Mesendoderm (in vitro differentiated cells): ENCODE measurements around the gene CDK12.

ENCODE experiments used
- DNase-seq: peaks from one replicate; pipeline ENCODE4 v3.0.0; 2013
- H2AK5ac ChIP-seq: 2 replicates; pipeline ENCODE4 v1.6.1; 2013; ENCODE audit warnings: low read length, inconsistent platforms
- H2BK120ac ChIP-seq: 2 replicates; pipeline ENCODE4 v1.6.1; 2013; ENCODE audit warnings: low read depth, mild to moderate bottlenecking, low read length, moderate library complexity, mixed read lengths
- H2BK15ac ChIP-seq: replicated peaks from 2 replicates; pipeline ENCODE4 v1.6.1; 2013; ENCODE audit warnings: low read depth, mild to moderate bottlenecking, moderate library complexity
- H2BK5ac ChIP-seq: 2 replicates; pipeline ENCODE4 v1.6.1; 2013; ENCODE audit warnings: low read length, inconsistent platforms
- H3K18ac ChIP-seq: 2 replicates; pipeline ENCODE4 v1.6.1; 2013; ENCODE audit warnings: mild to moderate bottlenecking, low read length, mixed read lengths
- H3K23ac ChIP-seq: one replicate; pipeline ENCODE4 v1.6.1; 2013; ENCODE audit warnings: low read length
- H3K27ac ChIP-seq: 2 replicates; pipeline ENCODE4 v1.5.1; 2013; ENCODE audit warnings: low read depth, mild to moderate bottlenecking, inconsistent platforms, low read length, moderate library complexity
- H3K27me3 ChIP-seq: 2 replicates; pipeline ENCODE4 v1.6.1; 2013; ENCODE audit warnings: low read length, control low read depth, mild to moderate bottlenecking, inconsistent platforms; ENCODE audit not compliant: insufficient read depth, poor library complexity
- H3K36me3 ChIP-seq: 2 replicates; pipeline ENCODE4 v1.6.1; 2013; ENCODE audit warnings: low read length, inconsistent platforms; ENCODE audit not compliant: control insufficient read depth, insufficient read depth
- H3K4ac ChIP-seq: one replicate; pipeline ENCODE4 v1.6.1; 2013; ENCODE audit warnings: low read depth, mild to moderate bottlenecking, low read length, moderate library complexity
- H3K4me1 ChIP-seq: 2 replicates; pipeline ENCODE4 v1.6.1; 2013; ENCODE audit warnings: low read depth, low read length, inconsistent platforms; ENCODE audit not compliant: control insufficient read depth
- H3K4me2 ChIP-seq: 2 replicates; pipeline ENCODE4 v1.6.1; 2013; ENCODE audit warnings: low read length
- H3K4me3 ChIP-seq: 2 replicates; pipeline ENCODE4 v1.5.1; 2013; ENCODE audit warnings: mild to moderate bottlenecking, low read length
- H3K56ac ChIP-seq: one replicate; pipeline ENCODE4 v1.6.1; 2013; ENCODE audit warnings: low read length
- H3K79me1 ChIP-seq: 2 replicates; pipeline ENCODE4 v1.6.1; 2013; ENCODE audit warnings: low read length, inconsistent platforms
- H3K79me2 ChIP-seq: 2 replicates; pipeline ENCODE4 v1.6.1; 2013; ENCODE audit warnings: mild to moderate bottlenecking, low read length; ENCODE audit not compliant: control insufficient read depth, insufficient read depth
- H3K9ac ChIP-seq: 2 replicates; pipeline ENCODE4 v1.6.1; 2013; ENCODE audit warnings: low read length, inconsistent platforms
- H4K5ac ChIP-seq: one replicate; pipeline ENCODE4 v1.6.1; 2013; ENCODE audit warnings: low read length
- H4K8ac ChIP-seq: one replicate; pipeline ENCODE4 v1.6.1; 2013; ENCODE audit warnings: low read depth, mild to moderate bottlenecking, control low read depth, low read length, moderate library complexity
- WGBS: extraction: QIAGEN DNeasy Blood & Tissue Kit; methylation state at CpG from one replicate; pipeline ENCODE4 v1.1.7; 2013; ENCODE audit warnings: low lambda C conversion rate, missing lambda C conversion rate; ENCODE audit not compliant: insufficient coverage; ENCODE audit errors: extremely low coverage; 5-methylcytosine and 5-hydroxymethylcytosine counted together

Gene CDK12

DNA sequence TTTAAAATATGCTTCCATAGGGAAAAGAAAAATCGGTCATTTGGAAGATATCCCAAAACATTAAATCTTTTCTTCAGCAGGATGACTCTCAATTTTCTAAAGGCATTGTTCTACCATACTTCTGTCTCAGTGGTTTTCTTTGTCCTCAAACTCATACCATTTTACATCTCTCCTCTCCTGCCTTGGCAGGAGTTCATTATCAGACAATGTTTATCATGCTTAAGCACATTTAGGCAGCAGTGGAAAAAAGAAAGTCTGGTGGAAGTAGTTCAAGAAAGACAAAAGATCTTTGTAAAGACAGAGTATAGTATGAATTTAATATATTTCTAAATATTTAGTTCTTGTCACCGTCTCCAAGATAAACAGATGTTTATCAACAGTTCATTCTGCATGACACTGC, 68.2 kb downstream of the CDK12 start:
- WGBS: no CpG with 5 or more reads among the region's 2 CpGs
- Histone ChIP-seq H2BK15ac (no peak overlapping the region), H3K79me2 (no peaks in the 10 kb centered on the region), H3K4ac (no peak overlapping the region), H3K23ac (no peak overlapping the region), H2BK5ac (no peak overlapping the region), H2BK120ac (no peak overlapping the region), H3K79me1 (no peaks in the 10 kb centered on the region), H3K4me1 (no peaks in the 10 kb centered on the region), H2AK5ac (no peak overlapping the region), H3K4me2 (no peak overlapping the region), H3K27ac (no peak overlapping the region), H3K56ac (no peak overlapping the region), H3K18ac (no peak overlapping the region), H3K36me3 (peaks cover 14% of the 10 kb centered on the region), H3K9ac (no peak overlapping the region), H3K27me3 (no peaks in the 10 kb centered on the region), H3K4me3 (no peak overlapping the region), H4K5ac (no peak overlapping the region), H4K8ac (no peak overlapping the region)
- DNase-seq: no peak

- no peak overlapping the region for H4K5ac ChIP-seq
Measured at GRCh38 chr17:39530513-39530912, 69.2 kb downstream of the CDK12 start.

GRCh38 chr17:39531252-39531651, 70.0 kb downstream of the CDK12 start:
- Histone ChIP-seq H3K36me3 (peaks cover 9% of the 10 kb centered on the region), H3K27ac (no peak overlapping the region)
- no peak for DNase-seq

More at GRCh38 chr17:39530513-39530912, 69.2 kb downstream of the CDK12 start:
- Histone ChIP-seq H2BK5ac (no peak overlapping the region), H3K4me2 (no peak overlapping the region), H3K79me2 (no peaks in the 10 kb centered on the region), H4K8ac (no peak overlapping the region), H3K4me3 (no peak overlapping the region), H2AK5ac (no peak overlapping the region), H3K56ac (no peak overlapping the region), H3K23ac (no peak overlapping the region), H3K18ac (no peak overlapping the region), H3K27me3 (no peaks in the 10 kb centered on the region), H3K4ac (no peak overlapping the region), H3K27ac (no peak overlapping the region), H2BK120ac (no peak overlapping the region), H2BK15ac (no peak overlapping the region), H3K9ac (no peak overlapping the region), H3K4me1 (peaks cover 1% of the 10 kb centered on the region), H3K36me3 (peaks cover 13% of the 10 kb centered on the region), H3K79me1 (no peaks in the 10 kb centered on the region)
- no peak for DNase-seq
- no CpG with 5 or more reads among the region's 10 CpGs for WGBS

GRCh38 chr17:39533891-39534290, 72.6 kb downstream of the CDK12 start:
- Histone ChIP-seq H3K4me2 (no peak overlapping the region), H3K27ac (no peak overlapping the region), H3K23ac (no peak overlapping the region), H3K79me1 (no peaks in the 10 kb centered on the region), H3K4me3 (no peak overlapping the region), H3K18ac (no peak overlapping the region), H4K5ac (no peak overlapping the region), H3K56ac (no peak overlapping the region), H3K27me3 (no peaks in the 10 kb centered on the region), H3K9ac (no peak overlapping the region), H2AK5ac (no peak overlapping the region), H3K4ac (no peak overlapping the region), H2BK15ac (no peak overlapping the region), H3K36me3 (peaks cover 6% of the 10 kb centered on the region), H2BK5ac (no peak overlapping the region), H4K8ac (no peak overlapping the region), H3K4me1 (peaks cover 11% of the 10 kb centered on the region), H2BK120ac (no peak overlapping the region), H3K79me2 (no peaks in the 10 kb centered on the region)
- no peak for DNase-seq
- WGBS: no CpG with 5 or more reads among the region's 4 CpGs

More at GRCh38 chr17:39531252-39531651, 70.0 kb downstream of the CDK12 start:
- no peak overlapping the region for H2BK120ac ChIP-seq
- no peak overlapping the region for H2BK15ac ChIP-seq
- H3K18ac ChIP-seq: no peak overlapping the region
- H2BK5ac ChIP-seq: no peak overlapping the region
- no peak overlapping the region for H4K8ac ChIP-seq
- H3K4me3 ChIP-seq: no peak overlapping the region
- no peaks in the 10 kb centered on the region for H3K79me2 ChIP-seq
- no peak overlapping the region for H2AK5ac ChIP-seq
- no peaks in the 10 kb centered on the region for H3K79me1 ChIP-seq
- peaks cover 8% of the 10 kb centered on the region for H3K4me1 ChIP-seq
- H3K23ac ChIP-seq: no peak overlapping the region
- no peak overlapping the region for H3K9ac ChIP-seq
- no peak overlapping the region for H4K5ac ChIP-seq
- WGBS: no CpG with 5 or more reads among the region's 6 CpGs
- H3K56ac ChIP-seq: no peak overlapping the region
- no peak overlapping the region for H3K4me2 ChIP-seq
- H3K27me3 ChIP-seq: no peaks in the 10 kb centered on the region
- H3K4ac ChIP-seq: no peak overlapping the region

- no peaks in the 10 kb centered on the region for H3K27me3 ChIP-seq
- H3K9ac ChIP-seq: no peak overlapping the region
- H3K79me1 ChIP-seq: no peaks in the 10 kb centered on the region
- no peak overlapping the region for H2BK120ac ChIP-seq
- H3K4me3 ChIP-seq: no peak overlapping the region
- H3K27ac ChIP-seq: no peak overlapping the region
- WGBS: no CpG with 5 or more reads among the region's 3 CpGs
- no peak overlapping the region for H2BK5ac ChIP-seq
- no peak overlapping the region for H2BK15ac ChIP-seq
- H3K18ac ChIP-seq: no peak overlapping the region
- H3K4me2 ChIP-seq: no peak overlapping the region
- no peak overlapping the region for H4K8ac ChIP-seq
- H3K36me3 ChIP-seq: peaks cover 5% of the 10 kb centered on the region
- no peak overlapping the region for H3K23ac ChIP-seq
- H3K4ac ChIP-seq: no peak overlapping the region
- H2AK5ac ChIP-seq: no peak overlapping the region
- H3K79me2 ChIP-seq: no peaks in the 10 kb centered on the region
- no peak overlapping the region for H3K56ac ChIP-seq
- no peak for DNase-seq
- peaks cover 11% of the 10 kb centered on the region for H3K4me1 ChIP-seq
- no peak overlapping the region for H4K5ac ChIP-seq
Measured at GRCh38 chr17:39534768-39535405, 73.6 kb downstream of the CDK12 start.

DNA sequence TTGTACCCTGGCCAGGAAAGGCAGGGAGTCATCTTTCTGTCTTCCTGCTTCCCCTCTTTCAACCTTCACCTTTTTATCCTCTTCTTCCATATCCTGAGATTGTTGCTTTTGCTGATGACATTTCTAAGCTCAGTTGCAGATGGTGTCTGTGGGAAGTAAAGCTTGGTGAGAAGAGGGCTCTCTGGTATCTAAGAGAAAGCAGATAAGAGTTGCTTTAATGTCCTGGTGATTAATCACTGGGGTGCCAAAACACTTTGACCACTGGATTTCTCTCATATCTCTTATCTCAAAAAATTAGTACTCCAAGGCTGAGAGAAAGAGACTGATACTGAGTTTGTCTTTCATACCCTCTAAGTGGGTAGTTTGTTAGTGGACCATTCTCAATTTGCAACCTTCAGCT, 75.2 kb downstream of the CDK12 start:
- H3K4me3 ChIP-seq: no peak overlapping the region
- H4K5ac ChIP-seq: no peak overlapping the region
- no peak overlapping the region for H4K8ac ChIP-seq
- no peak overlapping the region for H3K27ac ChIP-seq
- no peak overlapping the region for H3K23ac ChIP-seq
- H2BK120ac ChIP-seq: no peak overlapping the region
- no peaks in the 10 kb centered on the region for H3K27me3 ChIP-seq
- no peak overlapping the region for H3K18ac ChIP-seq
- no peak overlapping the region for H2AK5ac ChIP-seq
- no peak overlapping the region for H3K4ac ChIP-seq
- no peaks in the 10 kb centered on the region for H3K79me1 ChIP-seq
- no peaks in the 10 kb centered on the region for H3K79me2 ChIP-seq
- peaks cover 11% of the 10 kb centered on the region for H3K4me1 ChIP-seq
- DNase-seq: peak; percentile 77
- H3K36me3 ChIP-seq: no peaks in the 10 kb centered on the region
- no peak overlapping the region for H2BK15ac ChIP-seq
- H3K9ac ChIP-seq: no peak overlapping the region
- no peak overlapping the region for H3K56ac ChIP-seq
- no peak overlapping the region for H3K4me2 ChIP-seq
- H2BK5ac ChIP-seq: no peak overlapping the region
